Measurements from ENCODE around the gene PPP1R14B. TPM values are rescaled to one million over a fixed set of nuclear protein-coding genes. Genes with fewer than 3 reads are reported as not detected.

PPP1R14B gene
- total and polyA plus RNA-seq, 2 of the 13 experiments (the other 11 are each of a cell fraction or from before 2014, with no cell fraction given): 110 to 148 TPM

DNA sequence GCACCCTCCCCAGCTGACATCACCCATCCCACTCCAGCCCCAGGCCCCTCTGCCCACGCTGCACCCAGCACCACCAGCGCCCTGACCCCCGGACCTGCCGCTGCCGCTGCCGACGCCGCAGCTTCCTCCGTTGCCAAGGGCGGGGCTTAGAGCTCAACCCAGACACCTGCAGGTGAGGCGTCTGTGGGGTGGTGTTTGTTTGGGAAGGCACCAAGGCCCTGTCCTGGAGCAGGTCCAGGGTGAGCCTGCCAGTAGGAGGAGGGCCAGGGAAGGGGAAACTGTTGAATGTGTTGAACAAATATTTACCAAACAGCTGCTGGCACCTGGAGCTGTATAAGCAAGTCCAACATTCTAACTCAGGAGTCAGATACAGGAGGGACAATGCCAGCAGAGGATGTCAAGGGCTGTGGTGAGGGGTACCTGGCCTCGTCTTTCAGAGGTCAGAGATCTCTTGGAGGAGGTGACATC is 9.2 kb downstream of the PPP1R14B start (continued):
- TF ChIP-seq ZBTB25 (CRISPR knock-in tag; IDR thresholded peaks at IDR 0.05) (peak; percentile 72), CBX1 (IDR thresholded peaks at IDR 0.05; ENCODE audit: low read depth) (no peak), HOXA9 (CRISPR knock-in tag; IDR thresholded peaks at IDR 0.05; ENCODE audit: borderline replicate concordance) (peak; percentile 51; the same call in 1 of the 2 replicates), EP300 (IDR thresholded peaks at IDR 0.05; ENCODE audit: low read depth in 2 of 2, low read length in 2 of 2) (0 out of 4 replicates have a peak, but pooled peaks of 1 of the 2 experiments have one; percentile 10), EP300 (CRISPR knock-in tag; IDR thresholded peaks at IDR 0.05; ENCODE audit: borderline replicate concordance) (no peak), PBX2 (CRISPR knock-in tag; IDR thresholded peaks at IDR 0.05) (no peak), BCL6 (CRISPR knock-in tag; IDR thresholded peaks at IDR 0.05) (peak; percentile 63), MED1 (CRISPR knock-in tag; IDR thresholded peaks at IDR 0.05) (peak; percentile 80), HMG20A (CRISPR knock-in tag; IDR thresholded peaks at IDR 0.05; ENCODE audit: borderline replicate concordance) (no peak; the same call in 1 of the 2 replicates), POLR2AphosphoS2 (IDR thresholded peaks at IDR 0.05; ENCODE audit: low read depth, low read length) (no peak), TCF7L2 (IDR thresholded peaks at IDR 0.05; ENCODE audit: low read depth, low read length) (no peak), TCF12 (IDR thresholded peaks at IDR 0.05) (no peak), TCF12 (CRISPR knock-in tag; IDR thresholded peaks at IDR 0.05) (no peak), ATM (IDR thresholded peaks at IDR 0.05; ENCODE audit: borderline replicate concordance) (no peak), ZFP90 (CRISPR knock-in tag; IDR thresholded peaks at IDR 0.05; ENCODE audit: borderline replicate concordance) (no peak), TRIM24 (CRISPR knock-in tag; IDR thresholded peaks at IDR 0.05) (no peak), CHD4 (IDR thresholded peaks at IDR 0.05; ENCODE audit: borderline replicate concordance, low read length) (0 out of 2 replicates have a peak, but pooled peaks have one; percentile 65), ZNF605 (CRISPR knock-in tag; IDR thresholded peaks at IDR 0.05) (peak; percentile 76; the same call in 1 of the 2 replicates), PAF1 (CRISPR knock-in tag; IDR thresholded peaks at IDR 0.05) (no peak), ZNF33B (CRISPR knock-in tag; IDR thresholded peaks at IDR 0.05) (no peak), ZNF660 (CRISPR knock-in tag; IDR thresholded peaks at IDR 0.05; ENCODE audit: borderline replicate concordance, low read depth) (no peak)
- TF ChIP-seq, protein P1, sequence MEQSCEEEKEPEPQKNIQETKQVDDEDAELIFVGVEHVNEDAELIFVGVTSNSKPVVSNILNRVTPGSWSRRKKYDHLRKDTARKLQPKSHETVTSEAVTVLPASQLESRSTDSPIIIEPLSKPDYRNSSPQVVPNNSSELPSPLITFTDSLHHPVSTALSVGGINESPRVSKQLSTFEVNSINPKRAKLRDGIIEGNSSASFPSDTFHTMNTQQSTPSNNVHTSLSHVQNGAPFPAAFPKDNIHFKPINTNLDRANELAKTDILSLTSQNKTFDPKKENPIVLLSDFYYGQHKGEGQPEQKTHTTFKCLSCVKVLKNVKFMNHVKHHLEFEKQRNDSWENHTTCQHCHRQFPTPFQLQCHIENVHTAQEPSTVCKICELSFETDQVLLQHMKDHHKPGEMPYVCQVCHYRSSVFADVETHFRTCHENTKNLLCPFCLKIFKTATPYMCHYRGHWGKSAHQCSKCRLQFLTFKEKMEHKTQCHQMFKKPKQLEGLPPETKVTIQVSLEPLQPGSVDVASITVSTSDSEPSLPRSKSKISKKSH (CRISPR knock-in tag; IDR thresholded peaks at IDR 0.05; ENCODE audit: borderline replicate concordance): no peak
- TF ChIP-seq, protein P2, sequence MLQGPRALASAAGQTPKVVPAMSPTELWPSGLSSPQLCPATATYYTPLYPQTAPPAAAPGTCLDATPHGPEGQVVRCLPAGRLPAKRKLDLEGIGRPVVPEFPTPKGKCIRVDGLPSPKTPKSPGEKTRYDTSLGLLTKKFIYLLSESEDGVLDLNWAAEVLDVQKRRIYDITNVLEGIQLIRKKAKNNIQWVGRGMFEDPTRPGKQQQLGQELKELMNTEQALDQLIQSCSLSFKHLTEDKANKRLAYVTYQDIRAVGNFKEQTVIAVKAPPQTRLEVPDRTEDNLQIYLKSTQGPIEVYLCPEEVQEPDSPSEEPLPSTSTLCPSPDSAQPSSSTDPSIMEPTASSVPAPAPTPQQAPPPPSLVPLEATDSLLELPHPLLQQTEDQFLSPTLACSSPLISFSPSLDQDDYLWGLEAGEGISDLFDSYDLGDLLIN (CRISPR knock-in tag; IDR thresholded peaks at IDR 0.05; ENCODE audit: borderline replicate concordance): no peak

All from HepG2 (cell line).